ENCODE measurements around the gene MEF2D.

The MEF2D gene

GRCh38 chr1:156480411-156481192 is 20.0 kb downstream of the MEF2D start:
- Histone ChIP-seq H3K27me3 (no peaks in the 10 kb centered on the region), H3K27ac (peak overlapping the region; percentile 36), H3K9me3 (no peaks in the 10 kb centered on the region), H3K4me1 (ENCODE audit: control insufficient read depth in 1 of 2, insufficient read depth in 1 of 2, low read depth in 1 of 2, low read length in 1 of 2) (peaks cover 0 to 4% of the 10 kb centered on the region in 2 experiments), H3K4me3 (ENCODE audit: low read depth in 1 of 2, low read length in 1 of 2) (no peak overlapping the region), H3K36me3 (peaks cover 92% of the 10 kb centered on the region)
- TF ChIP-seq, protein P1, sequence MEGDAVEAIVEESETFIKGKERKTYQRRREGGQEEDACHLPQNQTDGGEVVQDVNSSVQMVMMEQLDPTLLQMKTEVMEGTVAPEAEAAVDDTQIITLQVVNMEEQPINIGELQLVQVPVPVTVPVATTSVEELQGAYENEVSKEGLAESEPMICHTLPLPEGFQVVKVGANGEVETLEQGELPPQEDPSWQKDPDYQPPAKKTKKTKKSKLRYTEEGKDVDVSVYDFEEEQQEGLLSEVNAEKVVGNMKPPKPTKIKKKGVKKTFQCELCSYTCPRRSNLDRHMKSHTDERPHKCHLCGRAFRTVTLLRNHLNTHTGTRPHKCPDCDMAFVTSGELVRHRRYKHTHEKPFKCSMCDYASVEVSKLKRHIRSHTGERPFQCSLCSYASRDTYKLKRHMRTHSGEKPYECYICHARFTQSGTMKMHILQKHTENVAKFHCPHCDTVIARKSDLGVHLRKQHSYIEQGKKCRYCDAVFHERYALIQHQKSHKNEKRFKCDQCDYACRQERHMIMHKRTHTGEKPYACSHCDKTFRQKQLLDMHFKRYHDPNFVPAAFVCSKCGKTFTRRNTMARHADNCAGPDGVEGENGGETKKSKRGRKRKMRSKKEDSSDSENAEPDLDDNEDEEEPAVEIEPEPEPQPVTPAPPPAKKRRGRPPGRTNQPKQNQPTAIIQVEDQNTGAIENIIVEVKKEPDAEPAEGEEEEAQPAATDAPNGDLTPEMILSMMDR (IDR thresholded peaks at IDR 0.05) = peak; percentile 65

DNA sequence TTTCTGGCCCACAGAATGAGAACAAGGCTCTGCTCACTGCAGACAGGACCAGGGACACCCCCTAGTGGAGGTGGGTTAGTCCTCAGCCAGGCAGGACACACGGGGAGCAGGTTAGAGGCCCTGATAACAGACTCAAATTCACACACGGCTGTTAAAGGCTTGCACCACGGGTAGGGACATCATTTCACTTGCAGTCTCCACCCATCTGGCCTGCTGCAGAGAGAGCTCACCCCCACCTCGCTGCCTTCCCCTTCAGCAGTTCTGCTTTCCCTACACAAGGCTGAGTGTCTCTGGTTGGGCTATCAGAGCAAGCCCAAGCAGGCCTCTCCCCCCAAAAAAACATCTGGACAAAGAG is 20.6 kb downstream of the MEF2D start:
- peaks cover 0 to 4% of the 10 kb centered on the region in 2 experiments for H3K4me1 ChIP-seq (ENCODE audit: control insufficient read depth in 1 of 2, insufficient read depth in 1 of 2, low read depth in 1 of 2, low read length in 1 of 2)
- no peaks in the 10 kb centered on the region for H3K27me3 ChIP-seq
- TF ChIP-seq, protein P1 (IDR thresholded peaks at IDR 0.05) = no peak
- no peak overlapping the region for H3K4me3 ChIP-seq (ENCODE audit: low read depth in 1 of 2, low read length in 1 of 2)
- no peaks in the 10 kb centered on the region for H3K9me3 ChIP-seq
- H3K27ac ChIP-seq = peak overlapping the region; percentile 36
- peaks cover 97% of the 10 kb centered on the region for H3K36me3 ChIP-seq

DNA sequence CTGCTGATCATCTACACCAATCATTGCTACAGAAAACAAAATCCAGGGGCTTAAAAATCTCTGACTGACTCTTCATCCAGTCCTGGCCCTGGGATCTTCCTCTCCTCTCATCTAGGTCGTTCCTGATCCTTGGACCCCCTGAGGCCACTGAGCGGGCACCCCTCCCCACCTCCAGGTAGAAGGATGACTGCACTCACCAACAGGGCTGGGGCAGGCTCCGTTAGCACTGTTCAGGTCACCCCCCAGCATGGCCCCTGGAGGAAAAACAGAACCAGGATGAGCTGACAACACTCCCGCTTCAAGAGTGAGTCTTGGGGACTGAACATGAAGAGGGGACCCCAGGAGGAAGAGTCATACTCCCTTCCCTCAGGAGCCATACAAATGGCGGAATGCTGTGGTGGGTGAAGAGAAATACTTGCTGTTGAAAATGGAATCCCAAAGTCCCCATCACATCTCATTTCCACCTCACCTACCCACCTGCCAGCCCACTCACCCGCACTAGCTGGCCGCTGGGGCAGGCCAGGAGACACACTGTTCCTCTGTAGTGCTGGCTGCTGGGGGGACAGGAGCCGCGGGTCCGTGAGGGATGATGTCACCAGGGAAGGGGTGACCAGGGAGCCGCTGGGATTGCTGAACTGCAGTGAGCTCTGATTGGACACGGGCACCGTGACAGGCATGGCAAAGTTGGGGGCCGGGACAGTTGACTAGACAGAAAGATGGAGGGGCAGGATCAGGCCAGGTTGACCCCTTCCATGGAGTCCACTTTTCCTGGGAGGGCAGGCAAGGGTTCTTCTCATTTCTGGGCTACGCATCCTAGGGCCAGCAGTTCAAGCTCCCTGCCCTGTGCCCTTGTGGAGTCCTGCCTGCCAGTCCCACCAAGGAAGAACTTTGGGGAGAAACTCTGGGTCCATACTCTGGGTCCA is 21.2 kb downstream of the MEF2D start:
- no peaks in the 10 kb centered on the region for H3K9me3 ChIP-seq
- TF ChIP-seq, protein P1 (IDR thresholded peaks at IDR 0.05) = no peak
- H3K27ac ChIP-seq = peak overlapping the region; percentile 36
- peaks cover 97% of the 10 kb centered on the region for H3K36me3 ChIP-seq
- peaks cover 0 to 4% of the 10 kb centered on the region in 2 experiments for H3K4me1 ChIP-seq (ENCODE audit: control insufficient read depth in 1 of 2, insufficient read depth in 1 of 2, low read depth in 1 of 2, low read length in 1 of 2)
- H3K4me3 ChIP-seq (ENCODE audit: low read depth in 1 of 2, low read length in 1 of 2) = no peak overlapping the region
- no peaks in the 10 kb centered on the region for H3K27me3 ChIP-seq

- Histone ChIP-seq H3K36me3 (peaks cover 100% of the 10 kb centered on the region), H3K4me1 (ENCODE audit: control insufficient read depth in 1 of 2, insufficient read depth in 1 of 2, low read depth in 1 of 2, low read length in 1 of 2) (peaks cover 0 to 4% of the 10 kb centered on the region in 2 experiments), H3K4me3 (ENCODE audit: low read depth in 1 of 2, low read length in 1 of 2) (no peak overlapping the region), H3K27ac (no peak overlapping the region), H3K27me3 (no peaks in the 10 kb centered on the region), H3K9me3 (no peaks in the 10 kb centered on the region)
- TF ChIP-seq, protein P1 (IDR thresholded peaks at IDR 0.05) = no peak
Measured at GRCh38 chr1:156478250-156478627, 22.3 kb downstream of the MEF2D start.

- Histone ChIP-seq H3K9me3 (no peaks in the 10 kb centered on the region), H3K4me3 (ENCODE audit: low read depth in 1 of 2, low read length in 1 of 2) (no peak overlapping the region), H3K27ac (no peak overlapping the region), H3K4me1 (ENCODE audit: control insufficient read depth in 1 of 2, insufficient read depth in 1 of 2, low read depth in 1 of 2, low read length in 1 of 2) (peaks cover 0 to 4% of the 10 kb centered on the region in 2 experiments), H3K27me3 (no peaks in the 10 kb centered on the region), H3K36me3 (peaks cover 100% of the 10 kb centered on the region)
- TF ChIP-seq, protein P1 (IDR thresholded peaks at IDR 0.05) = no peak
Measured at GRCh38 chr1:156477526-156478249, 22.9 kb downstream of the MEF2D start.

Measured in neutrophil (primary cell).